GM18519 (cell line): ENCODE results near the gene HOXA2.

Experiments
- ATAC-seq: cut with Tn5 transposase; IDR thresholded peaks from one replicate; pipeline ENCODE4 v1.9.1; 2021; ENCODE audit warnings: mild to moderate bottlenecking, moderate library complexity; ENCODE audit not compliant: unreplicated experiment, low FRiP score

The HOXA2 gene

DNA sequence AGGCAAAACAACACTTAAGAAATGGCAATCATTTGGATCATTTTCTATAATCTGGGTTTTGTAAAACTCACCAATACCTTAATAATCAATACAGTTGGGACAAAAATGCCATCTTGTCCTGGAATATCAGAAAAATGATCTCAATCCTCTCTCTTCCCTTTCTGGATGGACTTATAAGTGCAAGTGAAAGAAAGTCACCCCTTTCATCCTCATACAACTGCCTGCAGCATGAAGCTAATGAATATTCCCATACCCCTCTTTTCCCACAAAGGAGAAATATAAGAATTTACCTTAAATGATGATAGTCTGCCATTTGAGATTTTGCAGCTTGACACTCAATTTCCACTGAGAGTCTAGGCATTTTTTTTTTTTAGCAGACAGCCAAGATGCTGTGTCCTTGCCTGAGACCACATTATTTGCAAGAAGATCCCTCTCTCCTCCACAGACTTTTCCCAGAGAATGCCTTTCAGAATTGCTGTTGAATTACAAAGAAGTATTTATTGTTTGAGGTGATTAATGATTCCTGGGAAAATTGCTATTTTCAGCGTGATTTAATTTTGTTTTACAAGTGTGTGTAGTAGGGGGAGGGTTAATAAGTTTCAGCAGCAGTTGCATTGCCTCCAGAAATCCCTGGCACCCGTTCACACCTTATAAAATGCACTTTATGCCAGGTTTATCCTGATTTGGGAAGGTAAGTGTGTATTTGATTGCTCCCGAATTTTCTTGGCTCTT, 24.3 kb upstream of the HOXA2 start:
- ATAC-seq: no peak

DNA sequence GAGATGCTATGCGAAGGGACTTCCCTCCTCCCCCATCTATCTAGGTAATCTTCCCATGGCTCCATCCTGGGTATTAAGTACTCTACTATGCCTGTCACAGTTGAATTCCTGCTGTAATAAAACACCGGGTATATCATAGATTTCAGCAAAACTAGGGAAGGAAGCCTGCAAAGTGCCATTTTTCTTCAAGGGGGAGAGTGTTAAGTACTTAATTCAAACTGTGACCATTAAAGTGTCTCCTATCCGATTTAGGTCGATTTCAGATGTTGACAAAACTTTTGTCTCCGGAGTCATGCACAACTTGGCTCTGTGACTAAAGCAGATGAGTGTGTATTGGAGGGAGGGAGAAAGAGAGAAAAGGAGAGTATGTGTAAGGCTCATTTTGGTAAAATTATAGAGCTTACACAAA, 23.5 kb upstream of the HOXA2 start:
- ATAC-seq: no peak

DNA sequence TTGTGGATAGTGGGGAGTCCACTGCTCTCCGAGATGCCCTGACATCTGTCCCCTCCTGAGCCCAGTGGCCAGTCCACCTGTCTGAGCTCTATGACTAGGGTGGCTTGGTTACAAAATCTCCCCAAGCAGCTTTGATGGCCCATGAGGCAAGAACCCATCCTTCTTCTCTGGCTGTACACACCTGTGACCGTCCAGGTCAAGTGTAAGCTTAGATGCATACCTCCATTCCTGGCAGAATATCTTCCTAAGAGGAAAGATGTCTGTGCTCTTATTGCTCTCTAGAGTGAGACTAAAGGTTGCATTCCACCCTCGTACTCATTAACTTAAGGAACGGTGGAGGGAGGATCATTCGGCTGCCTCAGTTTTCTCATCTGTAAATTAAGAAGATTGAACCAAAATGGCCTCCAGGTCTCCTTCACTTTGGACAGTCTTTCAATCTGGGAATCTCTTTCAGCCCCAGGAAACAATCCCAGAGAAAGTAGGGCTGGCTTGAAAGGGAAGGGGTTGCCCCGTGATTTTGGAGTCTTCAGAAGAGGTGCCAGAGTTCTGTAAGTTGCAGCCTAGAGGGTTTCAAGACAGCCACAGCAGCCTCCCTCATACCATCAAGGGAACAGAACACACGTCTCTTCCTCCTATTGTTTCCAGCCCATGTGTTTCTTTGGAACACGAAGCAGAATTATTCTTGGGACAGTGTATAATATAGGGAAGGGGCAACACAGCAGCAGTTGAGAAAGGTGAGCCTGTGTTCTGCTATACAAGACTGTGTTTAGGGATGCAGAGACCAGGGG, 22.6 kb upstream of the HOXA2 start:
- no peak for ATAC-seq

DNA sequence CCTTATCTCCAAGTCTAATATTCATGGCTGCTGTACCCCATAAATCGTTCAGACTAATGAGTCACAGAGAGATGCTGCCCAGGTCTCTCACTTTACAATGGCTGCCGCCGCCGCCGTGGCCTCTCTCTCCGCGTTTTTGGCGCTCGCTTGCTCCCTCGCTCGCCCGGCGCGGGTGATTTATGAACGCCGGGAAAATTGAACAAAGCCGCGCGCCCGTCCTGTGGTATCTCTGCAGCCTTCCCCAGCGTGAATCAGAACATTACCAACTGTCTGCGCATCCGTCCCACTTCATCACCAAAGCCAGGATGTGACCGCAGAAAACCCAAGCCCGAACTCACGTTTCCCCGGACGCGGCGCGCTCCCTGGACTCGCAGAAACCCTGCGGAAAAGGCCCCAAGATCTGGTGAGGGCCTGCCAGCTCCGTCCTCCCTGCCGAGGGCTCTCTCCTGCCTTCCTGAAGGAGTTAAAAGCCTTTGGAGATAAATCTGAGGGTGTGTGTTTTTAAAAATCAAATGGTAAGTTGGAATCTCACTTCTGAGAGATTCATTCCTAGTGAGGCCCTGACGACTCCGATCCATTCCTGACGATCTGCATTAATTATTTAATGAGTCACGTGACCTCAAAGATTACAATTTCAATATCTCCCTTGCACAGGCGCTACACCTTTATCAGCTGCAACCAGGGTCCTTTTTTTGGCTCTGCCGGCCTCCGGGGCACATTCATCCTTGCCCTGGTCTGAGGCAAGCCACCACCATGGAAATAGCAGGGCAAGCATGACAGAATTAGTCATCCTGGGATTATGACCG, 21.8 kb upstream of the HOXA2 start:
- ATAC-seq: no peak

DNA sequence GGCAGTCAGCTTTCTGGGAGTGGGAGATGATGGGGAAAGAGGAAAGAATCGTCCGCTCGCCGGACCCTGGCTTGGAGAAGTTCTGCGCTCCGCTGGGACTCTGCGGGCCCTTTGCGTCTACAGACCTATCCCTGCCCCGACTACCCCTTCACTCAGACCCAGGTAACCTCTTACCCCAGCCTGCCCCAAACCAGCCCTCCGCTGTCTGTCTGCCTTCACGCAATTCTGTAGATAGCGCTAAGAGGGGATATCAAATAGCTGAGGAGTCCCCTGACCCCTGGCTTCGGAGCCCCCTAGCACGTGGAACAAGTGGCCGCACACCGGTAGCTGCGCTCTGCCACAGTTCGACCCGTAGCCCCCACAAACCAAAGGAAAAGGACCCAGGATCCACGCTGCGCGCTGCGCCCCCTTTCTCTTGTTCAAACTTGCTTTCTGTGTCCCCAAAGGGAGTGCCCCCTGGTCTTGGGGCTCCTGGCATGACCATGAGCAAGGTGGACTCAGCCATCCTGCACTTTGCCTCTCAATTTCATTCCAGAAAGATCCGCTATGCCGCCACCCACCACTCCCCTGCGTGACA, 21.1 kb upstream of the HOXA2 start:
- no peak for ATAC-seq

DNA sequence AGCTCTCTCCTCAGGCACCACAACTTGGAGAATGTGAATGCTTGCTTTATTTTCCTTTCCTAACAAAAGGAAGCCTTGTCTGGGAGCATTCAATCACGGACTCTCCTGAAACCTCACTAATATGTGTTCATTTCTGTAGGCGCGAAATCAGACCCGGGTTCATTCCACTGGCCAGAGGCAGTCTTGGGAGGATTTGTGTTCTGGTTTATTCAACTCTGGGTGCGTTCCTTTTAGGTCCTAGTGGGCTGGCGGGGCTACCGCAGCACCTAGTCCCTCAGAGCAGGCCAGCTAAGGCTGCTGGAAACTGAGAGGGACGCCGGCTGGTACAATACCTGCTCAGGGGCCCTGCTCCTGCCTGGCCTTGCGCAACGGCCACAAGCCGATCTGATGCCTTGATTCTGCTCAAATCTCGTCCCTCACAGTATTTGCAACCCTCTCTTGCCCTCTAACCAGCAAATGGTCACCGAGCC, 20.6 kb upstream of the HOXA2 start:
- no peak for ATAC-seq

DNA sequence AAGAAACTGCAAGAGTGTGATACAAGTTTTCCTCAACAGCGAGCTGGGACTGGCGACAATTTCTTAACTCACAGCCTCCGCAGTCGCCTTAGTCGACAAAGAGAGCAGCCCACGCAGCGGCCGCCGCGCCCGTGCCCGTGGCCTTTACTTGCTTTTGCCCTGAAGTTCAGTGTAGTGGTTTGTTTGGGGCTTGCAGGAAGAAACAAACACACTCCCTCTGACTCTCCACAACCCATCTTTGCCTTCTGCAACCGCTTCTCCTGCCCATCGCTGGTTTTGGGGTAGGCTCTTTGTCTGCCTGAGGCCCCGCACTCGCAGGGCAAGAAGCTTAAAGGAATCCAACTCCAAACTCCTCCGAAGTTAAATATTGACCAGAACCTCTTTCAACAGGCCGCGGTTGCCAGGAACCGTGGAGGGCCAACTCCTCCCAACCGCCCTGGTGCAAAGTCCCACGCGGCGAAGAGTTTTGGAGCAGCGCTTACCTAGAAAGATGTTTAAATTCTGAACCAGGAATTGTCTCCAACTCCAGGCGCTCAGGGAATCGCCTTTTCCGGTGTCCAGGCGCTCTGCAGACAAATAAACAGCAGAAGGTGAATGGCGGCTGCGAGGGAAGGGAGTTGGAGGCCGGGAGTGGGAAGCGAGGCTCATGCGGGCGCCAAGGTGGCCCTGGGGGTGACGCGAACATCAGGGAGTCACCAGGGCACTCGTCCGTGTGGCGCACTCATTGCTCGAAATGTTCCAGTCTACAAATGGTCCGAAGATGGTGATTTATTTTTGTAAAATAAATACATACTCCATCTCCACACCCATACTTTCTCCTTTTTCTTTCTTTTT, 19.8 kb upstream of the HOXA2 start:
- no peak for ATAC-seq

DNA sequence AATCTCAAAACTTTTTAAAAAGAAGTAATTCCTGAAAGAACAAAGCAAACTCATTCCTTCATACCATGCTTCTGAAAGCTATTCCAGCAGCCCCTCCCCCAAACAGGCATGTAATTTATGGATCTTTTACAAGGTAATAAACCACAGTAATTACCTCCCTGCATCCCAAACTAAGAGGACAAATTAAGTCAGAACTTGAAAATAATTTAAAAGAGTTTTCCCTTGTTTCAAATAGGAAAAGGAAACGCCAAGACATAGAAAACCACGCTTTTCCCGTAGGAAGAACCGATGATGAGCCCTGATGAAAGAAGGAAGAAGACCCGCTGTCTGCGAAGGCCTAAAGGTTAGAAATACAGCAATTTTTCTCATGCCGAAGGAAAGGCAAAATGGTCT, 19.2 kb upstream of the HOXA2 start:
- no peak for ATAC-seq

DNA sequence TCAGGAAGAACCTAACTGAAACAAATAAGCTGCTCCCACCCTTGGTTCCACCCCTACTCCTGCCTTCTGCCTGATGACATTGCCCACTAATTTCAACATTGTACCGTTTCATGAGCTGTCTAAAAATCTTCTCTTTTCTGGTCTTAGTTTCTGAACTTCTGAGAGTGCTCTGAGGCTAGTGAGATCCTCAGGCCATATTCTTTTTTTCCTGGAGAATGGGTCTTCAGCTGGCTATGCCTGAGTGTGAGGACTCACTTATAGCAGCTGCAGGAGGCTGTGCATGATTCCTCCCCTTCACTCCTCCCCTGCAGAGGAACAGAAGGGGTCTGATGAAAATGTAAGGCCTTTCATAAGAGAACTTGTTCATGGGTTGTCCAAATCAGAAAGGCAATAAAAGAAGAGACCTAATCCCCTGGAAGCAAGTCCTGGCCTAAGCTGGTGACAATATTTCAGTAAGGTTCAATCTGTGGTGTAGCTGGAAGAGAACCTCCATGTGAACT, 17.0 kb upstream of the HOXA2 start:
- no peak for ATAC-seq

DNA sequence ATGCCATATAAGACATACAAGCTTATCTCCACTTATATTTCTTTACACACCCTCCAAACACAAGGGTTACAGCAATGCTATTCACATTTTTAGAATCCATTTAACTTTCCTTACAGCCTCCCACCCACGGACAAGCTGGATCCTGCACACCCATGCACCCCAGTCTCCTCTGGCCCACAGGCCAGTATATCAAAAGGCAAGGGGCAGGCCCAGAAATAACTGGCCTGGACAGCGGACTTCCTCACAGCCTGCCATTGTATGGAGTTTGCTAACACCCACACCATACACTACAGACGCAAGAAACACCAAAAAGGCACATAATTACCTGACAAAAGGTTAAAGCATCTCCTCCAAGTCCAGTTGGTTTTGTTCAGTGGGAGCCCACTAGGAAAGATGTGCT, 16.1 kb upstream of the HOXA2 start:
- no peak for ATAC-seq

DNA sequence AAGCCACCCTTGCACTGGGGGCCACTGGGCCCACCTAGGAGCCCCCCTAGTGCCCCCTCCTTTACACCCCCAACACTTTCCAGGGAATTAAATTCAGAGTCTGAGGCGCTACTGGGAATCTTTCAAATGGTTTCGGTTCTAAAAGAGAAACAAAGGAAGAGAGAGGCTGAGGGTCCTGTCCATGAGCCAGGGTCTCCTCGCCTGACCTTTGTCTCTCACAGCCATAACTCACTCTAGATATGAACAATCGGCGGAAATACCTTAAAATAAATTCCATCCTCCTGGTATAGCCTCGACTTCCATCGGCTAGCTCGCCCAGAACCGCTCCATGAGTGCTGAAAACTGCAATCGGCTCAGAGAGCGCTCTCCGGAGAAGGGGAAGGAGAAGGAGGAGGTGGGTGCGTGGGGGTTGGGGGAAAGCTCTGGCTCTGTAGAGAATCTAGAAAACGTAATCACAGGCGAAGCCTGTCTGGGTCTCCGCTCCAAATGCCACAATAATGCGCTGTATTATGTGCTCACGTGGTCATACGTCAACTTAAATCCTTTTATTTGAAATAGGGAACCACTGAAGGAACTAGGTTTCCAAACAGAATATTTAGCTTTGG, 15.5 kb upstream of the HOXA2 start:
- ATAC-seq: no peak

DNA sequence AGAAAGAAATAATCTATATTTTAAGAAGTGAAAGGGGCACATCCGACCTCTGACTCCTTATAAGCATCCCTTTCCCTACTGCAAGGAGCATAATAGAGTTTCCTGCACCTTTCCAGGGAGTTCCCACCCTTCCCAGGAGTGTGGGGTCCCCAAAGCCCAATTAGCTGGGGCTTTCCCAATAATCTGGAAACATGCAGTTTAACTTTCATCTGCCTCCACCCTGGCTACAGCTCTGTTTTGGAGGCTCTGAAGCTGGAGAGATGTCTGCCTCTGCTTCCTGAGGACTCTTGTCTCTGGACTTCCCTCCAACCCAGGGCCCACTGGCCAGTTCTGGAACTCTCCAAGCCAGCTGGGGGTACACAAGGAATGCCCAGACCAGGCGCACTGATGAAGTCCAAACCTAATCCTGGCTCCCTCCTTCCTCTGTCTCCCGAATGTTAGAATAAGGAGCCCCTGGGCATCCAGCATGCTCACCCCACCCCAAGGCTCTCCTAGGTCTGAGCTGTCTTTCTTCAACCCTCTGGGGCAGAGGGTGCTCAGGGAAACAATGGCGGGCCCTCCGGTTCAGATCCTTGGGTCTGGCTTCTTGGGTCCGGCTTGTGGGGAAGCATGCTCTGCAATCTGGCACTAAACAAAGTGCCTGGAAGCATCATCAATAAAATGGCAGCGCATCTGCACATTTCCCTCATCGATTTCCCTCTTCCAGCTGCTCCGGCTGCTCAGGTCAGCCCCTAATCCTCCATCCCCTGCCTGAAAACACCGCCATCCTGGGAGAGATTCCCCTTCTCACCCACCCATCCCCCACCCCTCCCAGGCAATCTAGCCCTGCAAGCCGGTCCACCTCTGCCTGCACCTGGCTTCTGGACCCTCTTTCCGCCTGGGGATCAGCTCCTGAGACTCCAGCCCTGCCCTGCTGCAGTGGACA, 14.7 kb upstream of the HOXA2 start:
- no peak for ATAC-seq

DNA sequence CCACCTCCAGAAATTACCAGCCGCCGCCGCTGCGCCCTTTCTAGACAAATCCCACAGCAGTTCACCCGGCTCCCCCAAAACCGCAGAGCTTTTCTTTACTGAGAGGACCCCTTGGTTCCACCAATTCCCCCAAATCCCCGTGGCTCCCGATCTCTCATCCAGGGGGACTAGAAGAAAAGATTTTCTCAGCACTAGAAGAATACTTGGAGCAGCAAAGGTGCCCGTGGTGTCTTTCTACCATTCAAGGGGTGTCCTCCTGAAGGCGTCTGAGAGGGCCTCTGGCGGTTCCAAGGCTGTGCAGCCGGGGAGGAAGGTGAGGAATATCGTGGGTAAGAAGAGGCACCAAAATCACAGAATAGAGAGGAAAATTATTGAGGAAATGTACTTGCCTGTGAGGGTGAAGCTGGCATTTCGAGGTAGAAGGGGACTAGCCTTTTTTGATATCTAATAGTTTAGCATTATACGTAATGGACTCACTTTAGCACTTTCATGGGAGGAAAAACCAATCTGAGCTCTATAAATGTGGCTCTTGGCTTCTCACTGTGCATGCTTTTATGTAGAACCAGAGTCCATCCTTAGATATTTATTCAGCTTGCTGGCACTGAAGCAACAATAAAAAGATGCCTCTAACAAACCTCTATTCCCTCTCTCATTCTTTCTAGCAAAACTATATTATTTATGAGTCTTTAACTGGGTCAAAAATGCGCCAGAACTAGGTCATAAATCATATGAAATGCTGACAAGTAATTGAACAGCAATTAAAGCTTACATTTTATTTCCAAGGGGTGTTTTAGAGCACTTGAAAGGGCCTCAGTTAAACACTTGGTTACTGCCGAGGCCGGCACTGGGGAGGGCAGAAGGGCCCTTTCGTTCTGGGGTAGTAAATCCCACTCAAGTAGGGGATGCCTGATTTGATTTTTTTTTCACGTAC, 13.8 kb upstream of the HOXA2 start:
- no peak for ATAC-seq

DNA sequence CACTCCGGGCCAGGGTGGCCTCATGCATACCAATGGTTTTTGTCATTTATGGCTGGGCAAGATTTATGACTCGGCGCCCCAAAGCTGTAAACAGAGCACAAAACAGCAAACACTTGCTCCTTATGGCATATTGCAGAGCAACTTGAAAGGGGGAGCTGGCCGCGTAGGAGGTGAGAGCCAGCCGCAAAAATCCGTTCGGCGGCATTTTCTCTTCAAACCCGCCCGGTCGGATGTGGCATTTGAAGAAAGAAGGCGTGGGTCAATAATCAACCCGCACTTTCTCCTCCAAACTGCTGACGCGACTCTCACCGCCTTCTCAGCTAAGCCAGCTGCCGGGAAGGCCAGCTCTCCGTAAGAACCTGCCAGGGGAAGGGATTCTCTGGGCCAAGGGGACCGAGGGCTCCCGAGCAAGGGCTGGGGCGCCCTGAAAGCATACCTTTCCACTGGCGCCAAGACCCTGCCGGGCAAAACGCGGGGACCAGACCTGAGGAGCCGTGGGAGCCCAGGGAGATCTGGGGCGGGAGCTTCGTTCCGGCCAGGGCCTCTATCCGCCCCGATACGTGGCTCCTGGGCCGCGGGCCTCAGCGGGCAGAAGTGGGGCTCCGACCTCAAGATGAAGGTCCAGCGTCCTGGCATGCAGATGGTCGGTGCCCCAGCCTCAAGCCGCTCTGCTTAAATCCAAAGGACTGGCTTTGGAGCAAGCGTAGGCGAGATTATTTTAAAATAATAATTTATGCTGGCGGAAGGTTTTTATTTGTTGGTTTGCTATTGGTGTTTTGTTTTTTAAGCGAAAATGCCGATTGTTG, 12.9 kb upstream of the HOXA2 start:
- ATAC-seq: no peak

DNA sequence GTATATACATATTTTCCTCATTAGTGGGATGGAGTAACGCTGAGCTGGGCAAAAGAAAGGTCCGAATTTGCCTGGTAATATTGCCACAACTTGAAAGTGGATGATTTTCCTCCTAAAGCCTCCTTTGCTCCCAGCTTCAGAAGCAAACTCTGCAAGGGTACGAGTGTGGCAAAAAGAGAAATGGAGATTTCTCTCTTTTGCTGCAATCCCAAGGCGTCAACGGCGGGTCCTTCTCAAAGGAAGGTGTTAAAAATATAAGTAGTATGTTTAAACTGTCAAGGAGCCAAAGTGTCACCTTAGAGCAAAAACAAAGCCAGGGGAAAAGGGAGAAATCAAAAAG, 12.4 kb upstream of the HOXA2 start:
- no peak for ATAC-seq

DNA sequence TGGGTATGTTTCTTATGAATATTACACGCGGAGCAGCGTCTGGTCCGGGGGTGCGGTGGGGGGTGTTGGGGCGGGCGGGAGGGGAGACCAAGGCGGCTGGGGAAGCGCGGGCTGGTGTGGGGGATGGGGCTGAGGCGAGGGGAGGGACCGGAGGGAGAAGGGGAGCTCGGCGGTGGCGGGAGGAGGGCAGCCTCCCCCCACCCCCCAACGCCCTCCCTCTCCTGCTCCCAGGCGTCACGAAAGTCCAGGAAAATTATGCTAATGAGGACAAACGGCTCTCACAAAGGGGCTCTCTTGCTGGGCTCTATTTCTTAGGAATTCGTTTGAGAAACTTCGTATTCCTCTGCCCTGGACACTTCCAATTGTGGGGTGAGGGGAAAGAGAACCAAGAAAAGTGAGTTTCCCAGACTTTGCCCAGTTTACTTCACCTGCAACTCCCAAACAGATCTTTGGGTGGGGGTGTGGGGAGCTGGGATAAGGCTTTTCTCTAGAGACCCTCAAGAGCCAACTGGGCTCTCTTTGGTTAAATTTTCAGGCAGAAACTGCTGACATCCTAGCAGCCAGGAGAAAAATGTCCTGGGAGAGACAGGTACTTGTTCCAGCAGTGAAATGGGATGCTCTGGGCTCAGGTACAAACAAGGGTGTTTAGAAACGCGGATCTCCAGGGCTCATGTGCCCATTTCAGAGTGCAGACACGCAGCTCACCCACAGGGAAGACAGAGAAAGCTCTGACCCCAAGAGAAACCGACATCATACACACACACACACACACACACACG, 11.7 kb upstream of the HOXA2 start:
- no peak for ATAC-seq
